IPS DF 19.7 (cell line): ENCODE measurements around the gene ZBTB17.
"Not testable (repeated sequence)": the region's sequence is repeated elsewhere in the genome, so short reads cannot be mapped to it uniquely, and the experiment has no call there.

Source experiments
- DNase-seq: peaks from one replicate; pipeline ENCODE4 v3.0.0-alpha.2; 2013; ENCODE audit warnings: low read depth, low spot score

Gene ZBTB17

GRCh38 chr1:15988856-15989736, 13.2 kb upstream of the ZBTB17 start:
- no peak for DNase-seq

- no peak for DNase-seq
Observed at GRCh38 chr1:15985611-15986297, 9.9 kb upstream of the ZBTB17 start.

GRCh38 chr1:15983275-15983674, 7.4 kb upstream of the ZBTB17 start:
- DNase-seq: no peak

GRCh38 chr1:15981679-15982078, 5.8 kb upstream of the ZBTB17 start:
- no peak for DNase-seq

- not testable (repeated sequence) for DNase-seq
Observed at GRCh38 chr1:15977947-15978346, 2.0 kb upstream of the ZBTB17 start.

- no peak for DNase-seq
Observed at GRCh38 chr1:15975358-15975804, 520 bp downstream of the ZBTB17 start.

GRCh38 chr1:15974855-15975254, 1.0 kb downstream of the ZBTB17 start:
- DNase-seq: no peak

- DNase-seq: no peak
Observed at GRCh38 chr1:15973772-15974171, 2.1 kb downstream of the ZBTB17 start.

GRCh38 chr1:15972409-15972808, 3.5 kb downstream of the ZBTB17 start:
- DNase-seq: no peak

GRCh38 chr1:15970911-15971310, 5.0 kb downstream of the ZBTB17 start:
- no peak for DNase-seq

- DNase-seq: no peak
Observed at GRCh38 chr1:15969321-15969880, 6.5 kb downstream of the ZBTB17 start.

- DNase-seq: no peak
Observed at GRCh38 chr1:15968172-15968571, 7.7 kb downstream of the ZBTB17 start.

- DNase-seq: no peak
Observed at GRCh38 chr1:15966956-15967344, 9.0 kb downstream of the ZBTB17 start.

- DNase-seq: no peak
Observed at GRCh38 chr1:15966081-15966955, 9.6 kb downstream of the ZBTB17 start.

- no peak for DNase-seq
Observed at GRCh38 chr1:15965228-15965767, 10.6 kb downstream of the ZBTB17 start.

GRCh38 chr1:15963968-15964648, 11.8 kb downstream of the ZBTB17 start:
- DNase-seq: no peak

- no peak for DNase-seq
Observed at GRCh38 chr1:15963363-15963967, 12.4 kb downstream of the ZBTB17 start.

GRCh38 chr1:15962671-15963362, 13.1 kb downstream of the ZBTB17 start:
- DNase-seq: no peak

GRCh38 chr1:15962176-15962575, 13.7 kb downstream of the ZBTB17 start:
- DNase-seq: no peak

GRCh38 chr1:15961492-15961891, 14.4 kb downstream of the ZBTB17 start:
- no peak for DNase-seq
